PC-9 (cell line): Measurements from ENCODE around the gene EPHB1.

Source experiments
- CTCF ChIP-seq: fragments of 200-600 bp; sonication (generic); conservative IDR thresholded peaks from 2 replicates; pipeline ENCODE4 v1.6.1; 2017; ENCODE audit warnings: mixed run types, antibody characterized with exemption, mild to moderate bottlenecking, moderate library complexity
- EZH2 ChIP-seq: fragments of 200-600 bp; sonication (generic); IDR thresholded peaks from 2 replicates; pipeline ENCODE4 v1.8.0; 2017; ENCODE audit warnings: antibody characterized with exemption, low read depth

GRCh38 chr3:135072431-135072830 is 277.4 kb downstream of the EPHB1 start:
- TF ChIP-seq CTCF (no peak), EZH2 (no peak)
